Lower leg skin (tissue), 3 donors: Measurements from ENCODE around the gene CAMTA1.
"Not testable (repeated sequence)": the region's sequence is repeated elsewhere in the genome, so short reads cannot be mapped to it uniquely, and the experiment has no call there.

Source experiments
- POLR2A ChIP-seq, 2 donors: fragments of 450-650 bp; IDR thresholded peaks; one replicate each; pipeline ENCODE4 v1.6.1; 2016 to 2017; ENCODE audit warnings: antibody characterized with exemption in 2 of 2, mild to moderate bottlenecking in 1 of 2, moderate library complexity in 1 of 2
- TF ChIP-seq, protein P1 (sequence below), 3 donors: fragments of 450-650 bp; IDR thresholded peaks; one replicate each; pipeline ENCODE4 v1.5.1; 2016; ENCODE audit warnings: antibody characterized with exemption in 3 of 3, mild to moderate bottlenecking in 3 of 3, moderate library complexity in 2 of 3

DNA sequence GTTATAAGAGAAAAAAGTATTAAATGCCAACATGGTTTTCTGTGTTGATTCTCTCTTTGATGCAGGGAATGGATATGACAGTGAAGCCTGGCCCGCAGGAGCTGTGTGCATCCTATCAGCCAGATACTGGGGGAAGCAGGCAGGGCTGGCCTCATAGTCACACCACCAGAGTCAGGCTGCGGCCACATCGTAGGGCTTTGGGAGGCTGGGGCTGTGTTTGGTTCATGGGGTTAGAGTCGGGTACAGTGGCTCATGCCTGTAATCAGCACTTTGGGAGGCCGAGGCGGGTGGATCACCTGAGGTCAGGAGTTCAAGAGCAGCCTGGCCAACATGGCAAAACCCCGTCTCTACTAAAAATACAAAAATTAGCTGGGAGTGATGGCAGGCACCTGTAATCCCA is 545.5 kb downstream of the CAMTA1 start:
- TF ChIP-seq, protein P1, sequence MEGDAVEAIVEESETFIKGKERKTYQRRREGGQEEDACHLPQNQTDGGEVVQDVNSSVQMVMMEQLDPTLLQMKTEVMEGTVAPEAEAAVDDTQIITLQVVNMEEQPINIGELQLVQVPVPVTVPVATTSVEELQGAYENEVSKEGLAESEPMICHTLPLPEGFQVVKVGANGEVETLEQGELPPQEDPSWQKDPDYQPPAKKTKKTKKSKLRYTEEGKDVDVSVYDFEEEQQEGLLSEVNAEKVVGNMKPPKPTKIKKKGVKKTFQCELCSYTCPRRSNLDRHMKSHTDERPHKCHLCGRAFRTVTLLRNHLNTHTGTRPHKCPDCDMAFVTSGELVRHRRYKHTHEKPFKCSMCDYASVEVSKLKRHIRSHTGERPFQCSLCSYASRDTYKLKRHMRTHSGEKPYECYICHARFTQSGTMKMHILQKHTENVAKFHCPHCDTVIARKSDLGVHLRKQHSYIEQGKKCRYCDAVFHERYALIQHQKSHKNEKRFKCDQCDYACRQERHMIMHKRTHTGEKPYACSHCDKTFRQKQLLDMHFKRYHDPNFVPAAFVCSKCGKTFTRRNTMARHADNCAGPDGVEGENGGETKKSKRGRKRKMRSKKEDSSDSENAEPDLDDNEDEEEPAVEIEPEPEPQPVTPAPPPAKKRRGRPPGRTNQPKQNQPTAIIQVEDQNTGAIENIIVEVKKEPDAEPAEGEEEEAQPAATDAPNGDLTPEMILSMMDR (IDR thresholded peaks at IDR 0.05) = not testable (repeated sequence)
- not testable (repeated sequence) for TF ChIP-seq POLR2A (IDR thresholded peaks at IDR 0.05)
